Activated naive CD8-positive, alpha-beta T cell treated with anti-CD3 and anti-CD28 coated beads, Interleukin-2, amount 50 U/mL, for 24 hours (primary cell): ENCODE measurements around the gene MINK1.

Experiments used
- ATAC-seq: fragments of 150-1000 bp; cut with Tn5 transposase; one replicate; pipeline ENCODE4 v1.10.0; 2021
- DNase-seq: peaks from one replicate; pipeline ENCODE4 v3.0.0; 2021
- H3K27ac Mint-ChIP-seq: one replicate; pipeline ENCODE4 v1.8.0; 2021; ENCODE audit warnings: mild to moderate bottlenecking, mixed read lengths
- H3K27me3 Mint-ChIP-seq: one replicate; pipeline ENCODE4 v1.8.0; 2021; ENCODE audit warnings: mixed read lengths
- H3K36me3 Mint-ChIP-seq: one replicate; pipeline ENCODE4 v1.8.0; 2021; ENCODE audit warnings: low read depth, mixed read lengths
- H3K4me1 Mint-ChIP-seq: one replicate; pipeline ENCODE4 v1.8.0; 2021; ENCODE audit warnings: mixed read lengths
- H3K4me3 Mint-ChIP-seq: one replicate; pipeline ENCODE4 v1.8.0; 2021; ENCODE audit warnings: mild to moderate bottlenecking, moderate library complexity, mixed read lengths
- H3K9me3 Mint-ChIP-seq: one replicate; pipeline ENCODE4 v1.8.0; 2021; ENCODE audit warnings: mixed read lengths

MINK1 gene

GRCh38 chr17:4928881-4929280, 95.7 kb downstream of the MINK1 start:
- Mint-ChIP-seq H3K27me3 (no peaks in the 10 kb centered on the region), H3K27ac (no peak overlapping the region), H3K4me1 (peaks cover 7% of the 10 kb centered on the region), H3K9me3 (no peaks in the 10 kb centered on the region), H3K4me3 (no peak overlapping the region), H3K36me3 (peaks cover 8% of the 10 kb centered on the region)
- ATAC-seq (no peak), DNase-seq (no peak)

- ATAC-seq (no peak), DNase-seq (no peak)
- no peak within 1 kb of the TSS for H3K27ac Mint-ChIP-seq
- H3K4me3 Mint-ChIP-seq, result no peak within 1 kb of the TSS
- no peaks in the 10 kb centered on the region for H3K27me3 Mint-ChIP-seq
- H3K36me3 Mint-ChIP-seq, result peaks cover 15% of the 10 kb centered on the region
- H3K9me3 Mint-ChIP-seq, result no peaks in the 10 kb centered on the region
- H3K4me1 Mint-ChIP-seq, result peaks cover 20% of the 10 kb centered on the region
These were observed 98.8 kb downstream of the MINK1 start, which contains the start of gene GP1BA for GRCh38 chr17:4931963-4932362. Gene GP1BA (plus strand): TSS chr17:4932277. CDS start chr17:4932605, 328 bp downstream.

GRCh38 chr17:4932756-4933155, 99.6 kb downstream of the MINK1 start:
- Mint-ChIP-seq H3K9me3 (no peaks in the 10 kb centered on the region), H3K27ac (no peak overlapping the region), H3K36me3 (peaks cover 18% of the 10 kb centered on the region), H3K4me3 (no peak overlapping the region), H3K27me3 (no peaks in the 10 kb centered on the region), H3K4me1 (peaks cover 21% of the 10 kb centered on the region)
- no peak for ATAC-seq
- no peak for DNase-seq

- peaks cover 19% of the 10 kb centered on the region for H3K36me3 Mint-ChIP-seq
- no peaks in the 10 kb centered on the region for H3K27me3 Mint-ChIP-seq
- DNase-seq (no peak), ATAC-seq (no peak)
- H3K4me3 Mint-ChIP-seq, result peak overlapping the region; percentile 23
- H3K27ac Mint-ChIP-seq, result peak overlapping the region; percentile 49
- no peaks in the 10 kb centered on the region for H3K9me3 Mint-ChIP-seq
- peaks cover 28% of the 10 kb centered on the region for H3K4me1 Mint-ChIP-seq
These were observed 100.5 kb downstream of the MINK1 start for GRCh38 chr17:4933646-4934045.

- H3K4me3 Mint-ChIP-seq, result peak overlapping the region; percentile 23
- peaks cover 19% of the 10 kb centered on the region for H3K36me3 Mint-ChIP-seq
- no peak for ATAC-seq
- no peaks in the 10 kb centered on the region for H3K9me3 Mint-ChIP-seq
- peak overlapping the region; percentile 49 for H3K27ac Mint-ChIP-seq
- DNase-seq, result no peak
- H3K27me3 Mint-ChIP-seq, result no peaks in the 10 kb centered on the region
- peaks cover 33% of the 10 kb centered on the region for H3K4me1 Mint-ChIP-seq
These were observed 101.2 kb downstream of the MINK1 start for GRCh38 chr17:4934173-4934979.

GRCh38 chr17:4935650-4936049, 102.5 kb downstream of the MINK1 start:
- Mint-ChIP-seq H3K27me3 (peaks cover 2% of the 10 kb centered on the region), H3K36me3 (peaks cover 17% of the 10 kb centered on the region), H3K9me3 (no peaks in the 10 kb centered on the region), H3K4me1 (peaks cover 35% of the 10 kb centered on the region), H3K27ac (no peak overlapping the region), H3K4me3 (no peak overlapping the region)
- DNase-seq, result no peak
- ATAC-seq, result no peak

GRCh38 chr17:4936436-4936835, 103.3 kb downstream of the MINK1 start:
- H3K36me3 Mint-ChIP-seq, result peaks cover 19% of the 10 kb centered on the region
- DNase-seq, result no peak
- H3K4me1 Mint-ChIP-seq, result peaks cover 40% of the 10 kb centered on the region
- ATAC-seq, result no peak
- H3K27ac Mint-ChIP-seq, result peak overlapping the region; percentile 16
- peaks cover 2% of the 10 kb centered on the region for H3K27me3 Mint-ChIP-seq
- no peak overlapping the region for H3K4me3 Mint-ChIP-seq
- no peaks in the 10 kb centered on the region for H3K9me3 Mint-ChIP-seq

- DNase-seq (no peak), ATAC-seq (no peak)
- Mint-ChIP-seq H3K9me3 (no peaks in the 10 kb centered on the region), H3K27me3 (peaks cover 2% of the 10 kb centered on the region), H3K27ac (no peak overlapping the region), H3K4me3 (no peak overlapping the region), H3K4me1 (peaks cover 52% of the 10 kb centered on the region), H3K36me3 (peaks cover 30% of the 10 kb centered on the region)
These were observed 104.4 kb downstream of the MINK1 start for GRCh38 chr17:4937553-4937952.

GRCh38 chr17:4938069-4938491, 104.9 kb downstream of the MINK1 start:
- ATAC-seq (no peak), DNase-seq (no peak)
- Mint-ChIP-seq H3K4me3 (peak overlapping the region; percentile 99), H3K27ac (peak overlapping the region; percentile 99), H3K36me3 (peaks cover 35% of the 10 kb centered on the region), H3K27me3 (peaks cover 2% of the 10 kb centered on the region), H3K9me3 (no peaks in the 10 kb centered on the region), H3K4me1 (peaks cover 55% of the 10 kb centered on the region)

GRCh38 chr17:4938688-4939545, 105.8 kb downstream of the MINK1 start:
- Mint-ChIP-seq H3K36me3 (peaks cover 38% of the 10 kb centered on the region), H3K27me3 (peaks cover 2% of the 10 kb centered on the region)
- no peak for ATAC-seq

GRCh38 chr17:4939546-4939795, 106.3 kb downstream of the MINK1 start:
- Mint-ChIP-seq H3K9me3 (no peaks in the 10 kb centered on the region), H3K36me3 (peaks cover 42% of the 10 kb centered on the region), H3K27ac (peak overlapping the region; percentile 99), H3K4me3 (peak overlapping the region; percentile 99), H3K4me1 (peaks cover 60% of the 10 kb centered on the region), H3K27me3 (peaks cover 2% of the 10 kb centered on the region)
- DNase-seq, result peak; percentile 28
- ATAC-seq, result no peak

More at GRCh38 chr17:4938688-4939545, 105.8 kb downstream of the MINK1 start:
- Mint-ChIP-seq H3K4me3 (peak overlapping the region; percentile 99), H3K9me3 (no peaks in the 10 kb centered on the region), H3K27ac (peak overlapping the region; percentile 99), H3K4me1 (peaks cover 60% of the 10 kb centered on the region)
- DNase-seq, result no peak

- Mint-ChIP-seq H3K36me3 (peaks cover 43% of the 10 kb centered on the region), H3K9me3 (no peaks in the 10 kb centered on the region), H3K27me3 (peaks cover 2% of the 10 kb centered on the region), H3K4me3 (peak within 1 kb of the TSS; percentile 99), H3K27ac (peak within 1 kb of the TSS; percentile 99), H3K4me1 (peaks cover 62% of the 10 kb centered on the region)
- ATAC-seq (peak; percentile 79), DNase-seq (peak; percentile 94)
These were observed 106.8 kb downstream of the MINK1 start, which contains the start of the genes RNF167 and SLC25A11 for GRCh38 chr17:4939796-4940554. Gene RNF167 (plus strand): TSS chr17:4940268. CDS start chr17:4940910, 642 bp downstream. Gene SLC25A11 (minus strand): TSS chr17:4940046. CDS start chr17:4939910, 136 bp downstream.

GRCh38 chr17:4940555-4941318, 107.6 kb downstream of the MINK1 start:
- Mint-ChIP-seq H3K36me3 (peaks cover 51% of the 10 kb centered on the region), H3K27ac (peak overlapping the region; percentile 99), H3K9me3 (no peaks in the 10 kb centered on the region), H3K27me3 (peaks cover 2% of the 10 kb centered on the region), H3K4me1 (peaks cover 69% of the 10 kb centered on the region), H3K4me3 (peak overlapping the region; percentile 99)
- DNase-seq (peak; percentile 63), ATAC-seq (peak; percentile 1)

- Mint-ChIP-seq H3K4me3 (peak overlapping the region; percentile 99), H3K27ac (peak overlapping the region; percentile 99), H3K27me3 (peaks cover 2% of the 10 kb centered on the region), H3K36me3 (peaks cover 53% of the 10 kb centered on the region), H3K4me1 (peaks cover 70% of the 10 kb centered on the region), H3K9me3 (no peaks in the 10 kb centered on the region)
- ATAC-seq (no peak), DNase-seq (no peak)
These were observed 108.1 kb downstream of the MINK1 start for GRCh38 chr17:4941319-4941610.
